ENCODE results near the gene LNX1.

LNX1 gene

GRCh38 chr4:53591372-53591892 is at the start of gene LNX1:
Gene LNX1, minus strand, starts transcription at chr4:53591486. Its CDS starts 17,484 bp downstream, at chr4:53574002.
- DNase-seq, result no peak

DNA sequence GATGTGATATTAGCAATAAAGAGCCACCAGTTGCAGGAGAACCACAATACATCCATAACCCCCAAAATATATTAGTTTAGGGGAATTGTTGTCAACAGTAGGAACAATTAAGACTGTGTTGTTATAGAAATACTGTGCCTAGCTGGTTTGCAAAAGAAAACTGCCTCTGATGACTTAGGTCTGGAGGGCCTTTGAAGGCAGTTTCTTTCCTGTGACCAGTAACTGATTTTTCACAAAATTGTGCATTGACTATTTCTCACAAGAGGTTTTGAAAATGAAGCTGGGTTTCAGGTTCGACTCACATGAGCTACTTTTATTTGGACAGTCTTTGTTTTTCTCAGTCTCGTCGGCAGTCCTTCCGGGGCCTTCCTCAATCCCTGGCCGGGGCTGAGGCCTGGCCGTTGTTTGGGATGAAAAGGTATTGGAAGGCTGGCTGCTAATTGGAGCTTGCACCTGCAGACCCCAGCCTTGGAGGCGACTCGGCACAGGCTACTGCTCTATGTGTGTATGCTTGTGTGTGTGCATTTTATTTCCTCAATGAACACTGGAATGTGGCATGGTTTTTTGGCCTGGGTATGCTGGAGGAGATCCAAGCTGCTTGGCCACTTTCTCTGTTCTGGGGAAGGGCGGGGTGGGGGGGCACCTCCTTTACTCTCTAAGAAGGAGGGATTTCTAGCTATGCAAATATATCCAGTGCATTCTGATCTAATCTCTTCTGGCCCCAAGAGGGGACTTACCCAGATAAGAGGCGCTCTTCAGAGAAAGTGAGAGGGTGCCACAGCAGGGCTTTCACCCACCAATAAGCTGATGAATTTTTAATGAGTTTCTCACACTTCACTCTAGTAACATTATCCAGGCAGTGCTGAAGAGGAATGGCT is 49.5 kb upstream of the LNX1 start:
- DNase-seq, result no peak

DNA sequence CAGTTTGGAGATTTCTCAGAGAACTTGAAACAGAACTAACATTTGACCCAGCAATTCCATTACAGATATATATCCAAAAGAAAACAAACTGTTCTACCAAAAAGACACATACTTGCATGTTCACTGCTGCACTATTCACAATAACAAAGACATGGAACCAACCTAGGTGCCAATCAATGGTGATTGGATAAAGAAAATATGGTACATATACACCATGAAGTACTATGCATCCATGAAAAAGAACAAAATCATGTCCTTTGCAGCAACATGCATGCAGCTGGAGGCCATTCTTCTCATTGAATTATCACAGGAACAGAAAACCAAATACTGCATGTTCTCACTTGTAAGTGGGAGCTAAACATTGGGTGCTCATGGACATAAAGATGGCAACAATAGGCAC is 47.6 kb upstream of the LNX1 start:
- no peak for DNase-seq

GRCh38 chr4:53637348-53637747 is 46.1 kb upstream of the LNX1 start:
- no peak for DNase-seq

- DNase-seq, result no peak
Measured at GRCh38 chr4:53635697-53636483, 44.6 kb upstream of the LNX1 start.

DNA sequence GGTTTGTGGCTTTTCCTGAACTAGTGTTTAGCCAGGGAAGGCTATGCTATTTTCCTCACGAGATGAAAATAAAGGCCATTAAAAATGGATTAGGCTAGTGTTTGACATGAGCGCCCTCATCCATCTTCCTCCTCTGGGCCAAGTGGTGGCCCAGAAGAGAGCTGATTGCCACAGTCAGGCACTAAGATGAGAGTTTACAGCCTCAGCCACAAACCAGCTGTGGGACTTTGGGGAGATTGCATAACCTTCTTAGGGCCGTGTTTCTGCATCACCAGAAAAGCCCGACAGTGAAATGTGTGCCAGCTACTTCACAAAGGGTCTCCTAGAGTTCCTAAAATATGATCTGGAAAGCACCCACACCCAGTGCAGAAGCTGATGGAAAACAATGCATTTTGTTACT is 42.3 kb upstream of the LNX1 start:
- peak; percentile 22 for DNase-seq

DNA sequence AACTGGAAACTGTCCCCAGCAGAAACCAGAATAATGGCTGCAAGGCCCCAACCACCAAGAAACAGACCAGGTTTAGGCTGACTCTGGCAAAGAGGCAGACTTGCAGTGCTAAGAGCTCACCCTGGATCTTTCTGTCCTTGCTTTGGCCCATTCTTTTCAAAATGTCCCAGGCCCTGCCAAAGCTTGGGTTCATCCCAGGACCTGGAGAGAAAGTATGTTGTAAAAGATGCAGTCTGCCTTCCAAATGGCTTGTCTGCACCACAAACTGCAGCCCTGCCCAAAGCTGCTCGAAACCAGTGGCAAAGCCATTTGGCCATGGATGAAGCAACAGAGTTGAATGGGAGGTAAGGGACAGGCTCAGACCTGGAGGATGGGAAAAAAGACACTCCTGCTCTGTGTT is 38.0 kb upstream of the LNX1 start:
- no peak for DNase-seq

DNA sequence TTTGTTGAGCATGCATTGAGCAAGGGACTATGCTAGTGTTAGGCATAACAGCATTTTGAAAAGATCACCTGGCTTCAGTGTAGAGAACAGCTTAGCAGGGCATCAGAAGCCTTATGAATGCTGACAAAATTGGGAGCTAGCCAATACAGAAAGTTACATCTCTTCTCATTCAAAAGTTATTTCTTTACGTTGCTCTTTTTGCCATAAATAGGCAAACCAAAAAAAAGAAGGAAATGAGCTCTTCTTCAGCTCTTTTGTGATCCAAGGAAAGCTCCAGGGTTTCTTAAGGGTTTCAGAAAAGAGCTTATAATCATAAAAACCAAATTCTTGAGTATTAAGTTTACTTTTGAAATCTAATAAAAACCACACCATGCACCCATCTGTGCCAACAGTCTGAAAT is 35.2 kb upstream of the LNX1 start:
- peak; percentile 56 for DNase-seq

DNA sequence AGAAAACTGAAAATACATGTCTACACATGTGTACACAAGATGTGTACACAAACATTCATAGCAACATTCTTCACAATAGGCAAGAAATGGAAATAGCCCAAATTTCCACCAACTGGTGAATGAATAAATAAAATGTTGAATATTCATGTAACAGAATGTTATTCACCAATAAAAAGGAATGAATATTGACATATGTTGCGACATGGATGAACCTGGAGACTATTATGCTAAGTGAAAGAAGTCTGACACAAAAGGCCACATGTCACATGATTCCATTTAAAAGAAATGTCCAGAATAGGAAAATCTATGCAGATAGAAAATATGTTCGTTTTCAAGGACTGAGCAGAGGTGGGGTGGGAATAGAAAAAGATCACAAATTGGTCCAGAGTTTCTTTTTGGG is 34.6 kb upstream of the LNX1 start:
- DNase-seq, result no peak

- DNase-seq, result peak; percentile 72
Measured at GRCh38 chr4:53622739-53623151, 31.5 kb upstream of the LNX1 start.

DNA sequence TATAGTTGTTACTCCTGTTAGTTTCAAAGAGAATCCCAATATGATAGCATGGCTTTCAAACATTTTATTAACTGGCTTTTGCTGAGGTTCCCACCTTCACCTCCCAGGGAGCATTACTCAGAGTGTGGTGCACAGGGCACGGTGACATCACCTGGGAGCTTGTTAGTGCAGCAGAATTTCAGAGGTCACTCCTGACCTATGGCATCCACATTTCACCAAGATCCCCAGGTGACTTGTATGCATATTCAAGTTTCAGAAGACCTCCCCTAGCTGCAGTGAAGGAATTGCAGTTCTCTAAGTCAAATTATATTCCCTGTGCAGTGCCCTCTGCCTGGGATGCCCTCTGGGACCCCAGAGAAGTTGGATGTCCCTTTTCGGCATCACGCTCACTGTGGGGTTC is 29.7 kb upstream of the LNX1 start:
- no peak for DNase-seq

GRCh38 chr4:53619431-53619830 is 28.1 kb upstream of the LNX1 start:
- DNase-seq, result no peak

- no peak for DNase-seq
Measured at GRCh38 chr4:53618321-53618720, 27.0 kb upstream of the LNX1 start.

DNA sequence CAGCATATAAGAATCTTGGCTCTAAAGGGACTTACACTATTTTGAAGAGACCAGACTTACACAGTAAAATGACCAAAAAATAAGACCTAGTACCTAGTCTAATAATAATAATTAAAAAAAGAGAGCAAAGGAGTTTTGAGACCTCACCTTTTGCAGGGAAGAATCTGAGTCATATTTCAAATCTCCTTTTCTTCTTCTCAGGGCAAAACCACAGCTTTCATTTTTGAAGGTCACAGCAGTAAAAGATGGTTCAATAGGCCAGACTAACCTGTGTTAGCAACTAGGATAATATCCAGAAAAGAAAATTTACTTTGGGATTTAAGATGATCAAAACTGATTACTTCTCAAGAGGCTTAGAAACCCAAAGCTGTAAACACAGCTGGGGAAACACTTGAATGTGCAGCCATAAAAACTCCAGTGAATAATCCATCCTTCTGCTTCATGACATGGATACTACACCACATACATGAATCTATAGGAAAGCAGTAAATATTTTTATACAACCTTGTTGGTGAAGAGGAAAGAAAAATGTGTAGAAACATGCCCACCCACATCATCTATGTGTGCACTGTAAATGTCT is 25.9 kb upstream of the LNX1 start:
- DNase-seq, result no peak

DNA sequence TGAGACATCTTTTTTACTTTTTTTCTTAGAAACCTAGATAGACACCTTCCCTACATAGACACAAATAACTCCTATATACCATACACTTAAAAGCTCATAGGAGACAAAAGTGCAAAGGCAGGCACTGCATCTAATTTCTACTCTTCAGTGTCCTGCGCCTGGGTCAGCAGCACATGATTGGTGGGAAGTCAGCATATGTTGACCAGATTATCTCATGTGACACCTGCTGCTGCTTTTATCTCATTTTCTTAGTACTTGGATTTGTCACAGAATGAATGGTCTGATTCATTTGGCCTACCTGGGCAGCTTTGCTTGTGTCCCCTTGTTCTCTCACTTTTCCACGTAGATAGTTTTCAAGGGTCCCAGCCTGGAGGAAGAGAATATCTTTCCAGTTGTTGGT is 24.9 kb upstream of the LNX1 start:
- no peak for DNase-seq

DNA sequence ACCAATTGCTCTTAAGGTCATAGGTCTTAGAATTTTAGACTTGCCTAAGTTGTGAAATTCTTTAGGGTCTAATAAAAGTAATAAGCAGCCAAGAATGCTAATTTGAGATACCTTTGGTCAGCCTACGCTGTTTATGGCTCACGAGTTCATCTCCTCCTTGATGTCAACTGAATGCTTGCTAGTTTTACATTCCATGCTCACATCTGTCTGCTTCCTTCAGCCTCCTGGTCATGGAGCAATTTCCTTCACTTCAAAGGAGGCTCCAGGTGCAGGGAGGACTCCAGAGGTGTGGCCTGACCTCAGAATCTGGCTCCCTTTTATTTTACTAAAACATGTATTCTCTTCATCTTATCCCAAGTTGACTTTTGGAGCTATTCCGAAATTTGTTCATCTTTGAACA is 23.3 kb upstream of the LNX1 start:
- DNase-seq, result no peak

GRCh38 chr4:53613428-53613827 is 22.1 kb upstream of the LNX1 start:
- DNase-seq, result no peak

DNA sequence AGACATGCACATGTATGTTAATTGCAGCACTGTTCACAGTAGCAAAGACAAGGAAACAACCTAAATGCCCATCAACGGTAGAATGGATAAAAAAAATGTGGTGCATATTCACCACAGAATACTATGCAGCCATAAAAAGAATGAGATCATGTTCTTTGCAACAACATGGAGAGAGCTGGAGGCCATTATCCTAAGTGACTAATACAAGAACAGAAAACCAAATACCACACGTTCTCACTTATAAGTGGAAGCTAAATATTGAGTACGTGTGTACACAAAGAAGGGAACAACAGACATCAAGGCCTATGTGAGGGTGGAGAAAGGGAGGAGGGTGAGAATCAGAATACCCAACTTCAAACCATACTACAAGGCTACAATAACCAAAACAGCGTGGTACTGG is 17.4 kb upstream of the LNX1 start:
- DNase-seq, result no peak

- no peak for DNase-seq
Measured at GRCh38 chr4:53608242-53608641, 17.0 kb upstream of the LNX1 start.

DNA sequence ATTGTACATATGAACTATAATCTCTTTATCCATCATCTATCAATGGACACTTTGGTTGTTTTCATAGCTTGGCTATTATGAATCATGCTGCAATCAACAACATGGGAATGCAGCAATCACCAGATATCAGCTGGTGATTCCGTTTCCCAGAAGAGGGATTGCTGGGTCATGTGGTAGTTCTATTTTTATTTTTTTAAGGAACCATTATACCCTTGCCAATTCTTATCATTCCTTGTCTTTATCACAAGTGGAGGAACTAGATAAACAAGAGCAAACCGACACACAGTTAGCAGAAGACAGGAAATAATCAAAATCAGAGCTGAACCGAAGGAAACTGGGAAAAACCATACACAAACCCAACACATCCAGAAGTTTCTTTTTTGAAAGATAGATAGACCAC is 14.5 kb upstream of the LNX1 start:
- DNase-seq, result no peak

GRCh38 chr4:53602390-53602789 is 11.1 kb upstream of the LNX1 start:
- no peak for DNase-seq

DNA sequence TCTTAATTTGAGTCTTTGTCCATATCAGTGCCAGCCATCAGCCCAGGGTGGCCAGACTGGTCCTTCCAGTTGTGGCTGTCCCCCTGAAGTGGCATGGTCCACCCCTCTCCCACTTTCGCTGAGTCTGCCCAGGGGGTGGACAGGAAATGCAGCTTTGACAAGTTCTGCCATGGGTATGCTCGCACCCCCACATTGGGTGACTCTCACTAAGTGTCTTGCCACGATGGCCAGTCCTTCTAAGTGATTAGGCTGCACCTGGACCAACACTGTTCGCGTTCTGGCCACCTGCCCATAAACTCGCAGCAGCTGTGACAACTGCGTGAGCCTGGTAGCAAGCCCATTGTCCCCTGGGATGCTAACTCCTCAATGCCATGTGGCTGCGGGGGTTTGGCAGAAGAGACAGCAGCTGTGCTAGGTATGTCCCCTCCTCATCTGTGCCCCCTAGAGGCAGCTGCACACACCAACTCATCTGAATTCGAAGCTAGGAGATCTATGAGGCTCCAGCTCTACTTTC is 10.0 kb upstream of the LNX1 start:
- DNase-seq, result peak; percentile 30

DNA sequence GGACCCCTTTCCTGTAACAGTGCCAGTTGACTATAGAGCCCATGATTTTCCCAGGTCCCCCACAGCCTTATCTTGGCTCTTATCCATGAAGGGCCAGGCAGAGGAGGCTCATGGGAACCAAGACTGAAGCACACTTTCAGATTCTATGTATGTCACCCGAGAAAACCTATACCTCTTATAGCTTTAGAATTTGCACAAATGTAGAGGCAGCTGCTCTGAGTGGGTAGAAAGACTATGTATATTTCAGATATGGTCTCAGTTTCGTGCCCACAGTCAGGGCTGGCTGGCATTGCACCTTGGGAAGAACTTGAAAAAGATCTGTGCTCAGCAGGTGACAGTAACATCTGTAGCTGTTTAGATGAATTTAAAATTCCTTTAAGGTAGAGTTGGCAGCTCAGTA is 8.3 kb upstream of the LNX1 start:
- no peak for DNase-seq
